T47D (cell line): Measurements from ENCODE around the gene CBFA2T3.

Source experiments
- DNase-seq, 2 experiments: peaks; one replicate each; pipeline versions ENCODE4 v3.0.0 to v3.0.0-alpha.2; 2011 to 2012; ENCODE audit warnings: low read depth in 1 of 2, low spot score in 1 of 2
- JUND ChIP-seq: IDR thresholded peaks from 2 replicates; pipeline ENCODE4 v1.6.1; 2012; ENCODE audit warnings: low read depth
- in situ Hi-C: cut with HindIII; loops from 2 replicates; pipeline ENCODE4 v1.10.0; 2016; ENCODE audit warnings: low sequenced_read_pairs, low pct_unique_long_range_greater_than_20kb

CBFA2T3 gene

DNA sequence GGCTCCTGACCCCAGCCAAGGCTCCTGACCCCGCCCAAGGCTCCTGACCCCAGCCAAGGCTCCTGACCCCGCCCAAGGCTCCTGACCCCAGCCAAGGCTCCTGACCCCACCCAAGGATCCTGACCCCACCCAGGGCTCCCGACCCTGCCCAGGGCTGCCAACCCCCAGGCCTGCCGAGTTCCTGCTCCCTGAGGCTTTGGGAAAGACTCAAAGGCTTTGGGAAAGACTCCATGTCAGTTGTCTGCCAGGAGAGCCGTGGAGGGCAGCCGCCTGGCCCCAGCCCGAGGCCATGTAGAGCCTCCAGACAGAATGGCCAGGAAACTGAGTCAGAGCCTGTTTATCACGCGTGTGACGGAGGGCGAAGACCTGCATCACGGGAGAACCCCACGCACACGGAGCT, 21.1 kb downstream of the CBFA2T3 start:
- TF ChIP-seq JUND = no peak
- DNase-seq = no peak
- in situ Hi-C loops = no loop called here

GRCh38 chr16:88953003-88953690, 23.9 kb downstream of the CBFA2T3 start:
- DNase-seq = no peak
- in situ Hi-C loops = no loop called here
- no peak for TF ChIP-seq JUND

DNA sequence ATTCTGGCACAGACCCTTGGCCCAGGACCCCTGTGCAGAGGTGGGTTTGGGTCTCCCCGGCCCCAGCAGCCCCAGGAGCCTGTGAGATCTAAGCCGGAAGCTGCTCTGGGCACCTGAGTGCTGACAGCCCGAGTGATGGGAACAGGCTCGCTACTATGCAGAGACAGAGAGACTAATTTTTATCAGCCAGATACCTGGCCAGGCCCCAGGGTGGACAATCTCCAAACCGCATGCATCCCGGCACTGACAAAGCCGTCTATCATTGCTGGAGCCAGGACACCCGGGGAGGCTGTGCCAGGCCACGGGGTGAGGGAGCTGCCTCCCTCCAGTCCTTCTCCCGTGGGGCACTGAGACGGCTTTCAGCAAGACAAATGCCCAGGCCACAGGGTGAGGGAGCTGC, 25.0 kb downstream of the CBFA2T3 start:
- no peak for DNase-seq
- TF ChIP-seq JUND = no peak
- in situ Hi-C loops = no loop called here

GRCh38 chr16:88951501-88951900, 25.5 kb downstream of the CBFA2T3 start:
- TF ChIP-seq JUND = no peak
- in situ Hi-C loops = no loop called here
- no peak for DNase-seq

GRCh38 chr16:88948781-88949490, 28.1 kb downstream of the CBFA2T3 start:
- no peak for TF ChIP-seq JUND
- peak in 1 of 2 experiments; percentile 68 for DNase-seq
- in situ Hi-C loops = no loop called here

GRCh38 chr16:88945473-88945872, 31.5 kb downstream of the CBFA2T3 start:
- no peak for TF ChIP-seq JUND
- in situ Hi-C loops = no loop called here
- DNase-seq = no peak

- in situ Hi-C loops = no loop called here
- DNase-seq = no peak
- no peak for TF ChIP-seq JUND
These were observed 33.3 kb downstream of the CBFA2T3 start for GRCh38 chr16:88943741-88944140.

DNA sequence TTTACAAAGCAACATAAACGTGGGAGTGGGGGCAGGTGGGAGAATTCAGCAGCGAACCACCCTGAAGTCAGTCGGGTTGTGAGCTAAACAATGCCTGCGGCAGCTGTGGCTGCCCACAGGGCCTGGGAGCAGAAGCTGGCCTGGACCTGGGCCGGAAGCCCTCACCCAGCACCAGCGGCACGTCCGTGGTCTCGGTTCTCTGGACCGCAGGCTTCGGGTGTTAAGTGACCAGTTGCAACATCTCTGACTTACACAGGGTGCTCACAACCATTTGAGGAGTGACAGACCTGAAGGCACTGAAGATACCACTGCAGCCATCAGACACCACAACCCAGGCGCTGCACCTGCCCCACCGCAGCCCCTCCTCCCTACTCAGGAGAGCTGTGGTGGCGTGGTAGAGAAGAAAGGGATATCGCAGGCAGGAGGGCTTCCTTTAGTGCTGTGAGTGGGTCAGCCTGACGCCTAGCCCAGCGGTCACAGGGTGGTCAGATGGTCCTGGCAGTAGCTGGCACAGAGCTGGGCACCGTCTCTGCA, 33.8 kb downstream of the CBFA2T3 start:
- DNase-seq = no peak

DNA sequence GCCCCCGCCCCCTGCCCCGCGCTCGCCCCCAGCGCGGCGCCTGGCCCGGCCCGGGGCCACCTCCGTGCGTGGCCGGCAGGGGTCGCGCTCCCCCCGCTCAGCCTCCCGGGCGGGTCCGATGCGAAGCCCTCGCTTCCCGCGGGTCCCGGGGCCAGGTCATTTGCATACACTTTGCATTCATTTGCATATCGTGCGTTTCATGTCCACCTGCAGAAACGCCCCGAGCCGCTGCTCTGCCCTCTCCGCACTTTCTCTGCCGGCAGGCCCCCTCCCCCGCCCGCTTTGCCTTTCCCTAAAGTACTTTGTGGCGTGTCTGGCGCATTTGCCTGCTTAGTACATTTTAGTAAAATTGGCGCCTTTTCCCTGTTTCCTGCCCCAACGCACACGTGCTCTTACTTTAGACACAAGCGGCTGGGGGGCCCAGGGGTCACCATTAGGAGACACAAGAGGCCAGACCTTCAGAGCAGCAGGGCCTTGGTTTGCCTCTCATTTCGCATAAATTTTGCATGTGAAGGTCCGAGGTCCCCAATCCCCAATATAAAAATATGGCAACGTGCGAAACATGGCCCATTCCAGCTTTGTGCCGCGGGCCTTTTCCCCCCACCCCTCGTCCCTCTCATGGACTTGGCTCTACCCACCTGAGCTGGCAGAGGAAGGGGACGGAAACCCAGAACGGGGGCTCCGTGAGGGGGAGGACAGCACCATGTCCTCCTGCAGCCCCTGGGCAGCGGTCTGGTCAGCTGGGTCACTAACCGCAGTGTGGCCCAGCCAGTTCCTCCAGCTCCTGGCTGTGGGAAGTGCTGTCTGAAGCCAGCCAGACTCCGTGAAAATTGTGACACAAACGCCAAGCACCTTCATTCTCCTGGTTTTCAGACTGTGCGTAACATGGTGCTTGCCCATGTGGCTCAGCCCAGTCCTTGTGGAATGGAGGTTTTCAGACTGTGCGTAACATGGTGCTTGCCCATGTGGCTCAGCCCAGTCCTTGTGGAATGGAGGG, 34.8 kb downstream of the CBFA2T3 start:
- peak; percentile 94 for DNase-seq
- no peak for TF ChIP-seq JUND
- in situ Hi-C loops = no loop called here

More for the DNA sequence above, 33.8 kb downstream of the CBFA2T3 start:
- TF ChIP-seq JUND = no peak
- in situ Hi-C loops = no loop called here

- peak; percentile 80 to 84 for DNase-seq
- in situ Hi-C loops = no loop called here
- no peak for TF ChIP-seq JUND
These were observed 35.9 kb downstream of the CBFA2T3 start for GRCh38 chr16:88940862-88941817.
